ENCODE measurements around the gene ROBO1. TPM values are rescaled to one million over a fixed set of nuclear protein-coding genes. Genes with fewer than 3 reads are reported as not detected.
A peak's percentile ranks its signal among the peaks of the same experiment; 100 is the strongest.

The ROBO1 gene
- total and polyA plus RNA-seq, 4 donors: 68.8 to 181 (median 106) TPM

DNA sequence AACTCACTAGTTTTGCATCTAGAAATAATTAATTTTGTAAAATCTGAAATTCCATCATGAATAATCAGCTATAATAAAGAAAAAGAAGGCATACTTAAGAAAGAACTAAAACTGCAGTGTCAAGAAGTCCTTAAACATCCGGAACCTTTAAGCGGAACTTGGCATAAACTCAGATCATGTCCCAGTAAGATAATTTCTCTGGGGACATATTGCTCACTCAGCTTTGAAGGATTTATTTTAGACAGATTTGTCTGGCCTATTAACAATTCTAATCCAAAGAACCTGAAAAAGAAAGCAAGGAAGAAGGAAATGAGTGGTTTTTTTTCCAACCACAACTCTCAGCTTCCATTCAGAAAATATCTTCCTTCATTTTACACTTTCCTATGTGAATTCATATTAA is 850.3 kb downstream of the ROBO1 start:
- H3K4me3 ChIP-seq (ENCODE audit: low read depth, low read length): no peak overlapping the region
- no CpG with 5 or more reads among the region's 2 CpGs for WGBS (ENCODE audit: insufficient coverage)
- no peaks in the 10 kb centered on the region for H3K9me3 ChIP-seq (ENCODE audit: control insufficient read depth, insufficient read depth, low read length)
- H3K27ac ChIP-seq (ENCODE audit: low read depth, low read length): no peak overlapping the region
- no peaks in the 10 kb centered on the region for H3K36me3 ChIP-seq (ENCODE audit: control insufficient read depth, insufficient read depth, low read length)
- H3K4me1 ChIP-seq (ENCODE audit: control insufficient read depth, insufficient read depth, low read length): no peaks in the 10 kb centered on the region
- no peak for DNase-seq (ENCODE audit: low read depth in 4 of 6, low spot score in 6 of 6)
- H3K27me3 ChIP-seq (ENCODE audit: control insufficient read depth, insufficient read depth, low read length): no peaks in the 10 kb centered on the region

DNA sequence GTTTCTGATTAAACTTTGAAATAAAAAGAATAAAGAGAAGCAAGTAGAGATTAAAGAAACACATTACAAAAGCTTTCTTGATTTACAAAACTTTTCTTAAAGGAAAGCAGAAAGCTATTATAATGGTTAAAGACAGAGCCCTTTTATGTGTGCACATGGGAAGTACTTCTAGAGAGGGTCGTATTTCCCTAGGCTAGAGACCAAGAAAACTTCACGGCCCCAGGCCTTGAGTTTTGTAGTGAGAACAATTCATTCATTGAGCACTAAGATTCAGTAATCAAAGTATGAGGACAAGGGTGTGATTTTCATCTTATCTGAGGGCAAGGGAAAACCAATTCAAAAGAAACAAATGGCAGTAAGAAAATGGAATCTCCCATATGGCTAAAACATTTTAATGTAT is 854.1 kb downstream of the ROBO1 start:
- Histone ChIP-seq H3K4me3 (ENCODE audit: low read depth, low read length) (no peak overlapping the region), H3K4me1 (ENCODE audit: control insufficient read depth, insufficient read depth, low read length) (no peaks in the 10 kb centered on the region), H3K27ac (ENCODE audit: low read depth, low read length) (no peak overlapping the region), H3K27me3 (ENCODE audit: control insufficient read depth, insufficient read depth, low read length) (no peaks in the 10 kb centered on the region), H3K36me3 (ENCODE audit: control insufficient read depth, insufficient read depth, low read length) (no peaks in the 10 kb centered on the region), H3K9me3 (ENCODE audit: control insufficient read depth, insufficient read depth, low read length) (no peaks in the 10 kb centered on the region)
- WGBS (ENCODE audit: insufficient coverage): no CpG with 5 or more reads among the region's 2 CpGs
- peak in 1 of 6 donors; percentile 54 for DNase-seq (ENCODE audit: low read depth in 4 of 6, low spot score in 6 of 6)

DNA sequence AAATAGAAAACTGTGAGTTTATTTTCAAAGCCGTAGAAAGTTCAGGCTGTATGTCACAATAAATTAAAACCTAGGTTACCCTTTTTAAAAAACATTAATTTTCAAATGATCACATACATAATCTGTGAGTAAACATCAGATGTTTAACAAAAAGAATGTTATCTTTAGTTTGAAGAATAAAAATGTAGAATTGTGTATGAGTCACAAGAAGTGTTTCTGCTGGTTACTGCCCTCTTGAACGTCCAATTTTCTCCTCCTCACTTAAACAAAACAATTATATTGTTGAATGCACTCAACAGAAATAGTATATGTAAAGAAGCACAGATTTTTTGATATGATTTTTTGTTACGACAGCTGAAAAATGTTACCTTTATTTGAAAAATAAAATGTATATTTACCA is 855.1 kb downstream of the ROBO1 start:
- WGBS (ENCODE audit: insufficient coverage): no CpG with 5 or more reads among the region's 3 CpGs
- DNase-seq (ENCODE audit: low read depth in 4 of 6, low spot score in 6 of 6): no peak

DNA sequence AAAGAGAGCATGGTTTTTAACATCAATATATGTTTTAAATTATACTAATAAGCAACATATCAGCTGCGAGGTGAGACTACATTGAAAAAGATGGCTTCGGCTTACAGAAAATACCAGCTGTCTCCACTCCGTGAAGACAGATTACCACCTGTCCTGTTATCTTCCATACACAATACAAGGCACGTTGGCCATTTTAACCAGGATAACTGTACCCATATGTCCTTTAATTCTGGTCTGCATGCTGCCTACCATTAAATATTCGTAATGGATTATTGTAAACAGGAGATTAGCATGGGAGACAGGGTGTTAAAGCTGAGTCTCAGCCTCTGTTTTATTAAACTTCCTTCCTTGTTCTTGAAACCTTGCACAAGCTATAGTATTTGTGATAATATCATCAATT is 855.5 kb downstream of the ROBO1 start:
- 83% methylated on average over 2 of the region's 5 CpGs for WGBS (ENCODE audit: insufficient coverage)
- Histone ChIP-seq H3K36me3 (ENCODE audit: control insufficient read depth, insufficient read depth, low read length) (no peaks in the 10 kb centered on the region), H3K4me3 (ENCODE audit: low read depth, low read length) (no peak overlapping the region), H3K9me3 (ENCODE audit: control insufficient read depth, insufficient read depth, low read length) (no peaks in the 10 kb centered on the region), H3K4me1 (ENCODE audit: control insufficient read depth, insufficient read depth, low read length) (no peaks in the 10 kb centered on the region), H3K27me3 (ENCODE audit: control insufficient read depth, insufficient read depth, low read length) (no peaks in the 10 kb centered on the region), H3K27ac (ENCODE audit: low read depth, low read length) (no peak overlapping the region)
- peak in 2 of 6 donors; percentile 52 to 64 for DNase-seq (ENCODE audit: low read depth in 4 of 6, low spot score in 6 of 6)

More for the DNA sequence above, 855.1 kb downstream of the ROBO1 start:
- no peaks in the 10 kb centered on the region for H3K4me1 ChIP-seq (ENCODE audit: control insufficient read depth, insufficient read depth, low read length)
- no peaks in the 10 kb centered on the region for H3K27me3 ChIP-seq (ENCODE audit: control insufficient read depth, insufficient read depth, low read length)
- no peaks in the 10 kb centered on the region for H3K9me3 ChIP-seq (ENCODE audit: control insufficient read depth, insufficient read depth, low read length)
- no peaks in the 10 kb centered on the region for H3K36me3 ChIP-seq (ENCODE audit: control insufficient read depth, insufficient read depth, low read length)
- no peak overlapping the region for H3K27ac ChIP-seq (ENCODE audit: low read depth, low read length)
- no peak overlapping the region for H3K4me3 ChIP-seq (ENCODE audit: low read depth, low read length)

DNA sequence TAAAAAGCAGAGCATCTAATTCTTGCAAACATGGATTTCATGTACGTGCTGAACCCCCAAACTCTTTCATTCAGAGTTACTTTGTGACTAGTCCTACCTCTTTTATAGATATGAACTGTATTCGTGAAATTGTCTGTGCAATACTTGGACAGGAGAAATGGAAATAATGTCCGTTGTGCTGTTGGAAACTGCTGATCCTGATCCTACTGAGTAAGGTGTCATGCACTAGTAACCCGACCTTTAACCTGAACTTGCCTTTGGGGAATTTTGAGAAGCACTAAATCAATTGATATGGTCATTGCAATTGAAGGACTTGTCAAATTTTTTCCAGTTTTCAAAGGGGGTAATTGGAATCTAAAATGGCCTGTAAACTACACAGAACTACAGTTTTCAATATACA is 856.4 kb downstream of the ROBO1 start:
- WGBS (ENCODE audit: insufficient coverage): 89% methylated on average over 1 of the region's 4 CpGs
- DNase-seq (ENCODE audit: low read depth in 4 of 6, low spot score in 6 of 6): no peak
- Histone ChIP-seq H3K36me3 (ENCODE audit: control insufficient read depth, insufficient read depth, low read length) (no peaks in the 10 kb centered on the region), H3K27me3 (ENCODE audit: control insufficient read depth, insufficient read depth, low read length) (no peaks in the 10 kb centered on the region), H3K4me3 (ENCODE audit: low read depth, low read length) (no peak overlapping the region), H3K4me1 (ENCODE audit: control insufficient read depth, insufficient read depth, low read length) (no peaks in the 10 kb centered on the region), H3K27ac (ENCODE audit: low read depth, low read length) (no peak overlapping the region), H3K9me3 (ENCODE audit: control insufficient read depth, insufficient read depth, low read length) (no peaks in the 10 kb centered on the region)

DNA sequence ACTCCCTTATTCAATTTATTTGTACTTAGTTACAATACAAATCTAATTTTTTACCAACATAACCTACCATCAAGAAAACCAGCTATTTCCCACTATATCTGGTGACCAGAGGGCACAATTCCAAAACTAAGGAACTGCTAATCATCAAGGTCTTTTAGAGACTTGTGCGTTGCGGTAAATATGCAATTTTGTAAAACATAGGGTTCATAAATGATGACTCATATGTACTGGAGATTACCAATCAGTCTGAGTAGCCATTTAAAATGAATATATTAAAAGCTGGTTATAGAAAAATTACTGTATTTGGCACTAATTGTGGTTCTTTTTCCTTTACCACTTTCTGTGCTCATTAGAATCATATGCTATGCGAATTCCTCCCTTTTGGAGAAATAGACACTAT is 859.6 kb downstream of the ROBO1 start:
- no CpG with 5 or more reads among the region's 3 CpGs for WGBS (ENCODE audit: insufficient coverage)

DNA sequence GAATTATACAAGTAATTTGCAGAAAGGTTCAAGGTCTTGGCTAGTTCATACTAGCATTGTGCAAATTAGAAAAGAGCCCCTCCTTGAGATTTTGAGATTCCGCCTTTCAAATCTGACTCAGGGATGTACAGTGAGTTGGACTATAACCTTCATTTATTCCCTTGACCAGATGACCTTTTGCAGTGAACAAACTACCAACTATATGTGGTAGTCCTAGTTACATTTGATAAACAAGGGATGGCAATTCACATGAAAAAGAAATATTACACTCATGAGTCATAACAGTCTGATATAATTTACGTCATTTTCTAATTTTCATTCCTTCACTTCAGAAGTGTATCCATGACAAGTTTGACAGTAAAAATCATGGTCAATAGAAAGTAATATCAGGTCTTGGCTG is 860.4 kb downstream of the ROBO1 start:
- H3K27me3 ChIP-seq (ENCODE audit: control insufficient read depth, insufficient read depth, low read length): no peaks in the 10 kb centered on the region
- no peaks in the 10 kb centered on the region for H3K4me1 ChIP-seq (ENCODE audit: control insufficient read depth, insufficient read depth, low read length)
- H3K36me3 ChIP-seq (ENCODE audit: control insufficient read depth, insufficient read depth, low read length): no peaks in the 10 kb centered on the region
- no peak for DNase-seq (ENCODE audit: low read depth in 4 of 6, low spot score in 6 of 6)
- H3K27ac ChIP-seq (ENCODE audit: low read depth, low read length): no peak overlapping the region
- WGBS (ENCODE audit: insufficient coverage): no CpG with 5 or more reads among the region's 2 CpGs
- no peaks in the 10 kb centered on the region for H3K9me3 ChIP-seq (ENCODE audit: control insufficient read depth, insufficient read depth, low read length)
- no peak overlapping the region for H3K4me3 ChIP-seq (ENCODE audit: low read depth, low read length)

More for the DNA sequence above, 859.6 kb downstream of the ROBO1 start:
- Histone ChIP-seq H3K4me3 (ENCODE audit: low read depth, low read length) (no peak overlapping the region), H3K27ac (ENCODE audit: low read depth, low read length) (no peak overlapping the region), H3K9me3 (ENCODE audit: control insufficient read depth, insufficient read depth, low read length) (no peaks in the 10 kb centered on the region), H3K27me3 (ENCODE audit: control insufficient read depth, insufficient read depth, low read length) (no peaks in the 10 kb centered on the region), H3K36me3 (ENCODE audit: control insufficient read depth, insufficient read depth, low read length) (no peaks in the 10 kb centered on the region), H3K4me1 (ENCODE audit: control insufficient read depth, insufficient read depth, low read length) (no peaks in the 10 kb centered on the region)
- no peak for DNase-seq (ENCODE audit: low read depth in 4 of 6, low spot score in 6 of 6)

DNA sequence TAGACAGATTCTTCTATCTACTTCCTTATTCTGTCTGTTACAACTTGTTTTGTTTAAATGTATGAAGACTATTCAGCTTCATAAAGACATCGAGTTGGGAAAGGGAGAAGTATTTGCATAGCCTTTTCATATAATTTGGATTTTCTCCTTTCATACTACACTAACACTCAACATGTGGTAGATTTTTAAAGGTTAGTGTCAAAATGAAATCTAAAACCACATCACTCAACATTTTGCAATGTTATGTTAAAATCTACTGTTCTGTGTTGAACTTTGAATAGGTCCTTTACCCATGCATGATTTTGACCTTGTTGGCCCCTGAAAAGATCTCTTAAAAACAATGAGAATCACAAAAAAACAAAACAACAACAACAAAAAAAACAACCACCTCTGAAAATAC is 860.9 kb downstream of the ROBO1 start:
- WGBS (ENCODE audit: insufficient coverage): no CpG with 5 or more reads among the region's 1 CpG
- Histone ChIP-seq H3K4me1 (ENCODE audit: control insufficient read depth, insufficient read depth, low read length) (no peaks in the 10 kb centered on the region), H3K27me3 (ENCODE audit: control insufficient read depth, insufficient read depth, low read length) (no peaks in the 10 kb centered on the region), H3K4me3 (ENCODE audit: low read depth, low read length) (no peak overlapping the region), H3K27ac (ENCODE audit: low read depth, low read length) (no peak overlapping the region), H3K9me3 (ENCODE audit: control insufficient read depth, insufficient read depth, low read length) (no peaks in the 10 kb centered on the region), H3K36me3 (ENCODE audit: control insufficient read depth, insufficient read depth, low read length) (no peaks in the 10 kb centered on the region)
- DNase-seq (ENCODE audit: low read depth in 4 of 6, low spot score in 6 of 6): no peak

DNA sequence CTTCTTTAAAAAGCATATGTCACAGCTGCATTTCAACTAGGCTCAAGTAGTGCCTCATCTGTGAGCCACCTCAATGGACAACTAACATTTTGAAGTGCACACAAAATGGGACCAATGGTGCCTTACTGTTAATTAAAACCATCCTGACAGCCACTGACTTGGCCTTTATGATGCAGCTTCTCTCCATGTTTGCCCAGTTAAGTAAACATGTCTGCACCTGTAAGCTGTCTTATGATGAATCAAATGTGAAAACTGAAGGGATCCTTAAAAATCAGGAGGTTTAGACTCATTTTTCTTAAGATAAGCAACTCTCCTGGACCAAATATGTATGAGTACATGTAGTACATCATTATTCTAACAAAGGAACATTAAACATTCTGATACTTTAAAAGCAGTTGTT is 861.6 kb downstream of the ROBO1 start:
- no peaks in the 10 kb centered on the region for H3K27me3 ChIP-seq (ENCODE audit: control insufficient read depth, insufficient read depth, low read length)
- no peak overlapping the region for H3K27ac ChIP-seq (ENCODE audit: low read depth, low read length)
- no peak overlapping the region for H3K4me3 ChIP-seq (ENCODE audit: low read depth, low read length)
- H3K9me3 ChIP-seq (ENCODE audit: control insufficient read depth, insufficient read depth, low read length): no peaks in the 10 kb centered on the region
- no peaks in the 10 kb centered on the region for H3K4me1 ChIP-seq (ENCODE audit: control insufficient read depth, insufficient read depth, low read length)
- no peak for DNase-seq (ENCODE audit: low read depth in 4 of 6, low spot score in 6 of 6)
- no peaks in the 10 kb centered on the region for H3K36me3 ChIP-seq (ENCODE audit: control insufficient read depth, insufficient read depth, low read length)

DNA sequence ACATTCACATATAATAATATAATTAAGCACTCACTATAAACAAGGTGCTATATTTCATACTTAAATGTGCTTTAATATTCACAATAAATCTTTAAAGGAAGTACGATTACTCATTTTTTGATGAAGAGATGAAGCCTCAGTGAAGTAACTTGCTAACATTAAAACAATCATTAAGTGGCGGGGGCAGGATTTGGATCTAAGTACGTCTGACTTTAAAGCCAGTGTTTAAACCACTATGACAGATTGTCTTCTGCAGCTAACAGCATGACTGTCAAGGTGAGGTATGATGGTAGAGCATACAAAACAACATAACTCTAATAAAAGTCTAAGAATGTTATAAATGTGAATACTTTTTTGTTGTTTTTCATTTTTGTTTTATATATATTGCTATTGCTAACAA is 862.1 kb downstream of the ROBO1 start:
- no peaks in the 10 kb centered on the region for H3K4me1 ChIP-seq (ENCODE audit: control insufficient read depth, insufficient read depth, low read length)
- H3K27me3 ChIP-seq (ENCODE audit: control insufficient read depth, insufficient read depth, low read length): no peaks in the 10 kb centered on the region
- DNase-seq (ENCODE audit: low read depth in 4 of 6, low spot score in 6 of 6): no peak
- H3K4me3 ChIP-seq (ENCODE audit: low read depth, low read length): no peak overlapping the region
- H3K27ac ChIP-seq (ENCODE audit: low read depth, low read length): no peak overlapping the region
- no peaks in the 10 kb centered on the region for H3K9me3 ChIP-seq (ENCODE audit: control insufficient read depth, insufficient read depth, low read length)
- no CpG with 5 or more reads among the region's 3 CpGs for WGBS (ENCODE audit: insufficient coverage)
- H3K36me3 ChIP-seq (ENCODE audit: control insufficient read depth, insufficient read depth, low read length): no peaks in the 10 kb centered on the region

All from spinal cord (tissue), 10 donors.